CD4-positive, alpha-beta T cell treated with Interleukin-4 for 4 hours (primary cell): ENCODE measurements around the gene MTG1.
"Not testable (repeated sequence)": the region's sequence is repeated elsewhere in the genome, so short reads cannot be mapped to it uniquely, and the experiment has no call there.

Experiments used
- DNase-seq: peaks from one replicate; pipeline ENCODE4 v3.0.0-alpha.2; 2020

MTG1 gene

GRCh38 chr10:133359554-133359971, 34.4 kb upstream of the MTG1 start:
- peak; percentile 30 for DNase-seq

- DNase-seq = no peak
These were observed 33.9 kb upstream of the MTG1 start for GRCh38 chr10:133359972-133360610.

- DNase-seq = no peak
These were observed 32.7 kb upstream of the MTG1 start for GRCh38 chr10:133361227-133361626.

GRCh38 chr10:133361773-133362441, 32.0 kb upstream of the MTG1 start:
- DNase-seq = no peak

- no peak for DNase-seq
These were observed 31.1 kb upstream of the MTG1 start for GRCh38 chr10:133362846-133363245.

- DNase-seq = no peak
These were observed 29.1 kb upstream of the MTG1 start for GRCh38 chr10:133364645-133365431.

GRCh38 chr10:133365461-133366129, 28.4 kb upstream of the MTG1 start:
- DNase-seq = no peak

GRCh38 chr10:133366130-133366478, 27.9 kb upstream of the MTG1 start:
- DNase-seq = no peak

GRCh38 chr10:133366751-133367150, 27.2 kb upstream of the MTG1 start:
- no peak for DNase-seq

- DNase-seq = not testable (repeated sequence)
These were observed 26.5 kb upstream of the MTG1 start for GRCh38 chr10:133367461-133367860.

- DNase-seq = no peak
These were observed 25.8 kb upstream of the MTG1 start for GRCh38 chr10:133368153-133368552.

- no peak for DNase-seq
These were observed 23.7 kb upstream of the MTG1 start for GRCh38 chr10:133370030-133370786.

GRCh38 chr10:133372507-133372906, 21.4 kb upstream of the MTG1 start:
- no peak for DNase-seq

- peak; percentile 90 for DNase-seq
These were observed 20.5 kb upstream of the MTG1 start, which contains the start of gene ECHS1 for GRCh38 chr10:133373174-133374090. Gene ECHS1 (minus strand): TSS chr10:133373354. CDS start chr10:133373333, 21 bp downstream.

- no peak for DNase-seq
These were observed 18.4 kb upstream of the MTG1 start for GRCh38 chr10:133375357-133376115.

GRCh38 chr10:133376183-133376582, 17.8 kb upstream of the MTG1 start:
- not testable (repeated sequence) for DNase-seq

GRCh38 chr10:133377025-133377817, 16.7 kb upstream of the MTG1 start:
- no peak for DNase-seq

- DNase-seq = no peak
These were observed 16.1 kb upstream of the MTG1 start for GRCh38 chr10:133377818-133378250.

GRCh38 chr10:133378251-133379096, 15.5 kb upstream of the MTG1 start:
- DNase-seq = peak; percentile 57
